ENCODE results near the gene SMIM1.

SMIM1 gene

GRCh38 chr1:3759796-3760195 is 12.8 kb upstream of the SMIM1 start:
- no peak for DNase-seq

- no peak for DNase-seq
Observed at GRCh38 chr1:3761296-3762010, 11.1 kb upstream of the SMIM1 start.

- no peak for DNase-seq
Observed at GRCh38 chr1:3762151-3762872, 10.2 kb upstream of the SMIM1 start.

DNA sequence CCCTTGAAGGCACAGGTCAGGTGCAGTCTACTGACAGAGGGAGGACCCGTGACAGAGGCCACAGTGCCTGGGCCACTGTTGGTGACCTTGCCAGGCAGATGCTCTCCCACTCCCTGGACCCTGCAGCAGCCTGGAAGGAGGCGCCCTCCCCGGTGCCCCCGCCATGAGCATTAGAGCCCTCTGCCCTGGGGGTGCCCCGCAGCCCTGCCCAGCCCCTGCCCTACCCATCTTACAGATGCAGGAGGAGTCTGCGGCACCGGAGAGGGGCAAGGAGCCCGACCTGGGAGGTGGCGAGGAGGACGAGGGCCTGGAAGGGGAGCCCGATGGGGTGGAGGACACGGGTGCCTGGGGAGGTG is 9.7 kb upstream of the SMIM1 start:
- DNase-seq: no peak

DNA sequence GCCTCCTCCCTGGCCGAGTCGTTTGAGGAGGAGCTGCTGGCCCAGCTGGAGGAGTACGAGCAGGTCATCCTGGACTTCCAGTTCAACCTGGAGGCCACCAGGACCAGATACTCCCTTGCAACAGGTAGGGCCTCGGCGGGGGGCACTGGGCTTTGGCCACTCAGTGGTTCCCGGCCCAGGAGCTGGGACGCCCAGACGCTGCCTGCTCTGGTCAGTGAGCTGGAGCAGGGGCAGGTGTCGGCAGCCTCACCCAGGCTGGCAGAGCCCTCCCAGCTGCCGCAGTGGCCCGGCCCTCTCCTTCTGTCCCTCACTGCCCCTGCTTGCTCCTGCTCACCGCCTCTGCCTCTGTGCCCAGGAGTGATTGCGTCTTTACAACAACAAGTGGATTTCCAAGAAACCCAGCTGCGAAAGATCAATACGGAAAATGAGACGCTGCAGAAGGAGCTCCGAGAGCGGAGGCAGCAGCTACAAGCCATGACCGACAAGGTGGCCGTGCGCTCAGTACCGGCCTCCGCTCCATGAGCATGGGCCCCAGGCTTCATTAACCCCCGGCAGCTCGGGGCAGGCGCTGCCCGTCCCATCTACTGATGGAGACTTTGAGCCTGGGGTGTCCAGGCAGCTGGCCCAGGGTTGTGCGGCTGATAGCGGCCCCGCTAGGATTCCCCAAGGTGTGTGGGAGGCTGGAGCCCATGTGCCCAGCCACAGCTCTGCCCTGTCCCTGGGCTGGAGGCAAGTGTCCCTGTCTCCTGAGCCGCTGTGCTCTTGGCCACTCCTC is 9.0 kb upstream of the SMIM1 start:
- no peak for DNase-seq

DNA sequence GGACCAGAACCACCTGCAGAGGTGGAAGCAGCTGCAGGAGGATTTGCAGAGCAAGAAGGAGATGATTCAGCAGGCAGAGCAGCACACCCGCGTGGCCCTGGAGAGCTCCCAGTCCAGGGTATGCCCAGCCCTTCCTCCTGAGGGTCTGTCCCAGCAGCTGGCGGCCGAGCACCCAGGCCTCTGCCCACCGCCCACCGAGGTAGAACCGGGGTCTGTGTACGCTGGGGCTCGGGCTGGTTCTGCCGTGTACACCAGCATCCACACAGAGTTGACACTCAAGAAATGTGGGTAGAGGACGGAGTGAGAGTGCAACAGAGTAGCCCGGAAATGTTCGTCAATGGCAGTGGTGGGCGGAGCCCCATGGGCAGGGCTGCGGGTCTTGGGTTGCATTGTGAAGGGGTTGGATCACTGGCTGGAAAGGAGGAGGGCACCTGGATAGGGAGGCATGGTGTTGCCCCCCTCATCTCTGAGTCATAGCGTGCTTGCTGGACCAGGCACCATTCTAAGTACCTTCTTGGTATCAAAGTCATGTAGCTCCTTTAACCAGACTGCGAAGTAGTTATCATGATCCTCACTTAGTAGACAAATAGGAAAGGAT is 5.1 kb upstream of the SMIM1 start:
- no peak for DNase-seq

DNA sequence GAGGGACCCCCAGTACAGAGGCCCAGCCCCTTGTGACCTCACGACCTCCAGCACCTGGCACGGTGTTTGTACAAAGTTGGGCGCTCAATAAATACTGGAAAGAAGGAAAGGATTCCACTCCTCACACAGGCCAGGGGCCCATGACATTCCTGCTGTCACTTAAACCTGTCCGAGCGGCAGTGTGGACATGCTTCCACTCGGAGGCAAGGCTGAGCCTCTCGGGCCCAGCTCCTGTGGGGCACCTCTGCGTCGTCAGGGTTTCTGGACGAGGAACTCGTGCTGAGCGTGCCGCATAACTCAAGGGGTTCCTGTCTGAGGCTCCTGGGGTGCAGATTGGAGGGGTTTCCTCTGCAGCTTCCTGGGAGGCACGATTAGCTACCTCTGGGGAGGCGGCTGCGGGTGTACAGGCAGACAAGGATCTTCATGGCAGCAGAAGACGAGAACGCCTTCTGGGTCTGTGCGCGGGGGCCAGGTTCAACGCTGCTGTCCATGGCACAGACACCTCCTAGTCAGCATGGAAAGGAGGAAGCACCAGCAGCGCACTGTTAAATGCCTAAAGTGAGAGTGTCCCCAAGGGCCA is 3.6 kb upstream of the SMIM1 start:
- DNase-seq: no peak

GRCh38 chr1:3770047-3770765 is 2.3 kb upstream of the SMIM1 start:
- no peak for DNase-seq

DNA sequence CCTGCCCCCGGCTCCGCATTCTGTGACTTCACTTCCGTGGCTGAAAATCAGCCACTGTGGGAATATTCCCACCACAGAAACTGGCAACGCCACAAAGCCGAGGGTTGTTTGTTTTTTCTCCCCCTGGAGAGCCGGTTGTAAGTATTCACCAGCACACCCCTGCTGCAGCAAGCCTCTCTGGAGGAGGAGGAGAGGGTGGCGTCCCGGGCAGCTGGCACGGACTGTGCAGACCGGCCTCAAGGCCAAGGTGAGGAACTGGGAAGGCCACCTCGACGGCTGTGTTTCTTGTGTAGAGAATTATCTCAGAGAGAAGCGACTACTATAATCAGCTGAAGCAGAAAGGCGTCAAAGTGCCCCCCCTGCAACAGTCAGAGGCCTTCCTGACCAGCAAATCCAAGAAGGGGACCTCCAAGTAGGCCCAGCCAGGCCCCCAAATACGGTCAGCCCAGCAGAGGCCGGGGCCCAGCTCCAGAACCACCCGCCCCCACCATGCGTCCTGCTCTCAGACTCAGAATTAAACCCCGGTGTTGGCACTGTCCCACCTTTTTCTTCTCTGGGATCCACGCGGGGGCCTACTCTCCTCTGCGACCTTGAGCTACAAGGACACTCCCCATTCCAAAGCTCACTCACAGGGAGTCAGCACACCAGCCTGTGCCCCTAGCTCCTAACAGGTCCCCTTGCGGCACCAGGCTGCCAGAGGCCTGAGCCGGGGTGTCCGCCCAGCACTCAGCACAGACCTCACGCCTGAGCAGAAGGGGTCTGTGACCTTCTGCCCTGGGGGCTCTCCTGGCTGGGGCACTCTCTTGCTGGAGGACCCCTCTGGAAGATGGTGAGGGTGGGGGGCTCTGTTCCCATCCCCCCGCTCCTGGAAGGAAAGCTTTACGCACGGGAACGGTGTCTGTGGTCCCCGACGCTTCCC is 1.2 kb upstream of the SMIM1 start:
- no peak for DNase-seq

GRCh38 chr1:3772027-3772714 is 378 bp upstream of the SMIM1 start:
- peak; percentile 1 to 65 for DNase-seq

DNA sequence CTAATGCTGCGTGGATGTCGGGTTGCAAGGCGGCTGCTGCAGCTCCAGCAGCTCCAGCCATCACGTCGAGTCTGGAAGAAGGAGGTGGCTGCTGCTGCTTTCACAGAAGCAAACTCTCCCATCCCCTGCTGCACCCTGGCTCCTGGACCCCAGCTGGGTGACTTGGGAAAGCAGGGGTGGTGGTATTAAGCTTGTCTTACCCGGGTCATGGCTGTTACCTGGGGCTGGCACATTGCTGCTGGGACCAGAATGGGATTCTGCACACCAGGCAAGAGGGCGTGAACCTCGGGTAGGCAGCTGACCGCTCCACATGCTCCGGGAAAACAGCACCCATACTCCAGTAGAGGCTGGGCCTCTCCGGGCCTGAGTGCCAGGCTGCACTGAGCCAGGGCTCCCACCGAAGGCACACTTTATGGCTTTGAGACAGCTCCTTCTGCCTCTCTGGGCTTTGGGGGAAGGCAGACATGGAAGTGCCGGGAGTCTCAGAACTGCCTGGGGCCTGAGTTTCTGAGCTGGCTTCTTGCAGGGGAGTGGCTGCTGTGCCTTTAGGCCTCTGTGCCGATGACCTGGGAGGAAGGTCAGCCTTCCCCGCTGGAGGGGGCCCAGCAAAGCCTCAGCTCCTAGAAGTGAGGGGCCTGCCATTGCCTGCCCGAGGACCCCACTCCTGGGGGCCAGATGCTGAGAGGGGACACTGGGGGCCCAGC is 1.2 kb downstream of the SMIM1 start:
- no peak for DNase-seq

GRCh38 chr1:3774276-3774945 is 1.9 kb downstream of the SMIM1 start:
- DNase-seq: no peak

DNA sequence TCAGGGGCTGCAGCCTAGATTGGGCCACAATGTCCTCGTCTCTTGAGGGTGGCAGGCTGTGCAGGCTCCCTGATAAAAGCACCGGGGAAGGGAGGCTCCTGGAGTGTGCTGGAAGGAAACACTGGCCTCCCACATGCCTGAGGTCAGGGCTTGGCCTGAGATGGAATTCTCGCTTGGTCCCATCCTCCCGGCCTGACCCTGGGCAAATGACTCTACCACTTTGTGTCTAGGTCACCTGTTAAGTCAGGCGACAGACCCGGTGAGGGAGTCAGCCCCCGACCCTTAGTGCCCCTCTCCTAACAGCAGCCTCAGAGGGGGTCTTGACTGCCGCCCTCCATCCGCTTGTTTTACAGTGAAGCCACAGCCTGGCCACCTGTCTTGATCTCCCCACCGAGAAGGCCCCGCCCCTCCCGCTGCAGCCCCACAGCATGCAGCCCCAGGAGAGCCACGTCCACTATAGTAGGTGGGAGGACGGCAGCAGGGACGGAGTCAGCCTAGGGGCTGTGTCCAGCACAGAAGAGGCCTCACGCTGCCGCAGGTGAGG is 2.5 kb downstream of the SMIM1 start:
- DNase-seq: no peak

DNA sequence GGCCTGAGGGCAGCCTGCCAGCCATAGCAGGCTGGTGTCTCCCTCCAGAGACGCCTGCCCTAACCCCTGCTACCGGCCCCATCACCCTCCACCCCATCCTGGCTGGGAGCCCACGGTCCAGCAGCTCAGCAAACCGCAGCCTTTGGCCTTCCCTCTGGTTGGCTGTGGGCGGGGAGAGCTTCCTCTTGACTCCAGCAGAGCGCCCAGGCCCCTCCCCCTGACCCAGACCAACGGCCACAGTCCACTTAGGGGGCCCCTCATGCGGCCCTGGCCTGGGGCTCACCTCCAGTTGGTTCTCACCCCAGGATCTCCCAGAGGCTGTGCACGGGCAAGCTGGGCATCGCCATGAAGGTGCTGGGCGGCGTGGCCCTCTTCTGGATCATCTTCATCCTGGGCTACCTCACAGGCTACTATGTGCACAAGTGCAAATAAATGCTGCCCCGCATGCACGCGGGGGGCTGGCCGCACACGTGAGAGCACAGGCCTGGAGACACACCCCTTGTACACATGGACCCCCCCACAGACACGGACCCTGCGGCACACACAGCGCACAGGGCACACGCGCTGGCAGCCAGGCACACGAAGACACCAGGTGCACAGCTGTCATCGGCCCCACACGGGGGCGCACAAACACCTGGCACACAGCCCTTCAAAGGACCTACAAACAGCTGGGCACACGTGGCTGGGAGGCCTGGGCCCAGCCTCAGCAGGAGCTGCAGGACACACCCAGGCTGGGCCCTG is 3.1 kb downstream of the SMIM1 start:
- peak; percentile 23 to 66 for DNase-seq

DNA sequence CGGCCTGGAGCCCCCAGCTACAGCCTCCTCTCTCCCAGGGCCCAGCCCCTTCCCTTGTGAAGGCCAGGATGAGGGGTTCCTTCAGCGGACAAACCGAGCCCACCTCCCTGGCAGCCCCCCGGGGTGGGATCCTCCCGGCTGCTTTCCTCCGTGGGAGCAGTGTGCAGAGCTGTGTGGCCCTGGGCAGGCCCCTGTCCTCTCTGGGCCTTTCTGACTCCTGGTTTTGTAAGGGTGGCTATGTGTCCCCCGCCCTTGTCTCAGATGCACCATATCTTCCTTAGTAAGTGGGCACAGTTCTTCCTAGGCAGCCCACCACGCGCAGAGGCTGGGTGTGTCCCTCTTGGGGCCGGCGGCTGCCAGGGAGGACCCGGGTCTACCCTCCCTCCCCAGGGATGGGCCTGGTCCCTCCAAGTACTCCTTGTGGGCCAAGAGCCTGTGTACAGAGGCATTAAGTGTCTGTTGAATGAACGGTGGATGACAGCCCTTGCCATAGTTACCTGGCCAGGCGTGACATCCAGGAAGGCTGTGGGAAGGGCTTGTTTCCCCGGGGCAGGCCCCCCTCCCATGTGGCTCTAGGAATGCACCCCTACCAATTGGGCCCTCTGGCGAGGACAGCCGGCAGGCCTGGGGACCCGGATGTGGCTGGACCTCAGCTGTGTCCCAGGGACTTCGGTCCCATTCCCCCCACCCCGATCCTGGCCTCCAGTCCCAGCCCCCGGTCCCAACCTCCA is 3.8 kb downstream of the SMIM1 start:
- peak; percentile 16 to 60 for DNase-seq

- no peak for DNase-seq
Observed at GRCh38 chr1:3777078-3777547, 4.6 kb downstream of the SMIM1 start.
